GM21447 (cell line): ENCODE measurements around the gene KDM2B.
"Not testable (repeated sequence)": the region's sequence is repeated elsewhere in the genome, so short reads cannot be mapped to it uniquely, and the experiment has no call there.

Source experiments
- ATAC-seq: cut with Tn5 transposase; IDR thresholded peaks from one replicate; pipeline ENCODE4 v1.9.1; 2021; ENCODE audit not compliant: unreplicated experiment

The KDM2B gene

DNA sequence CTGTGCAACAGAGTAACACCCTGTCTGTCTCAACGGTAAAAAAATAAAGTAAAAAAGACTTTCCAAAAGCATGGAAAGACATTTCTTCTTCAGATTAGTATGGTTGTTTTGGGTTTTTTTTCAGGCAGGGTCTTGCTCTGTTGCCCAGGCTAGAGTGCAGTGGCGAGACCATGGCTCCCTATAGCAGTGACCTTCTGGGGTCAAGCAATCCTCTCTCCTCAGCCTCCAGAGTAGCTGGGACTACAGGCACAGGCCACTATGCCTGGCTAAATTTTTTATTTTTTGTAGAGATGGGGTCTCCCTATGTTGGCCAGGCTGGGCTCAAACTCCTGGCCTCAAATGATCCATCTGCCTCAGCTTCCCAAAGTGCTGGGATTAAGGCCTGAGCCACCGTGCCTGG is 72.8 kb downstream of the KDM2B start:
- no peak for ATAC-seq

- no peak for ATAC-seq
These were observed 73.6 kb downstream of the KDM2B start for GRCh38 chr12:121507245-121507644.

- no peak for ATAC-seq
These were observed 75.3 kb downstream of the KDM2B start for GRCh38 chr12:121505513-121505912.

DNA sequence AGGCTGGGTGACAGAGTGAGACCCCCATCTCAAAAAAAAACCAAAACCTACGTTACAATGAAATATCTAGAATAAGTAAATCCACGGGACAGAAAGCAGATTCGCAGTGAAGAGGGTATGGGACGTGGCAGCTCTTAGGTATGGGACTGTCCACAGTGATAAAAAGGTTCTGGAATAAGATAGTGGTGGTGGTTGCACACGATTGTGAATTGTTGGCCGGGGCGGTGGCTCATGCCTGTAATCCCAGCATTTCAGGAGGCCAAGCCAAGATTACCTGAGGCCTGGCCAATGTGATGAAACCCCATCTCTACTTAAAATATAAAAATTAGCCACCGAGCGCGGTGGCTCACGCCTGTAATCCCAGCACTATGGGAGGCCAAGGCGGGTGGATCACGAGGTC is 76.3 kb downstream of the KDM2B start:
- no peak for ATAC-seq

- ATAC-seq: no peak
These were observed 77.4 kb downstream of the KDM2B start for GRCh38 chr12:121503395-121503794.

GRCh38 chr12:121501946-121502345 is 78.9 kb downstream of the KDM2B start:
- no peak for ATAC-seq

- no peak for ATAC-seq
These were observed 80.7 kb downstream of the KDM2B start for GRCh38 chr12:121499929-121500793.

DNA sequence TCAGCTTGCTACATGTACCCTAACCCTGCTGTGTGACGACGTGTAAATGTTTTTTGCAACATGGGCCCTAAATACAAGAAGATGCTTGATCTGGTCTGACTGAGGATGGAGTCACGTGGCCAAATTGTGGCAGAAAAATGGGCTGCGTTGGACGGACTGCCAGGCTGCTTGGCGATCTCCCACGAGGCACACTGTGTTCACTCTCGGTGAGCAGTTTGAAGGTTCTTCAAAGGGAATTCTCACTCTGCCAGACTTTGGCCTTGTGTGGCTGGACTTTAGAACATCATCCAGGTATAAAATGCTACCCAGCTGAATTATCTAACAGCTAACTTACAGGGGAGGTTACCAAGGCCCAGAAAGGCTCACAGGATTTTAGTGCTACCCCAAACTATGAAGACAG is 85.1 kb downstream of the KDM2B start:
- ATAC-seq: no peak

DNA sequence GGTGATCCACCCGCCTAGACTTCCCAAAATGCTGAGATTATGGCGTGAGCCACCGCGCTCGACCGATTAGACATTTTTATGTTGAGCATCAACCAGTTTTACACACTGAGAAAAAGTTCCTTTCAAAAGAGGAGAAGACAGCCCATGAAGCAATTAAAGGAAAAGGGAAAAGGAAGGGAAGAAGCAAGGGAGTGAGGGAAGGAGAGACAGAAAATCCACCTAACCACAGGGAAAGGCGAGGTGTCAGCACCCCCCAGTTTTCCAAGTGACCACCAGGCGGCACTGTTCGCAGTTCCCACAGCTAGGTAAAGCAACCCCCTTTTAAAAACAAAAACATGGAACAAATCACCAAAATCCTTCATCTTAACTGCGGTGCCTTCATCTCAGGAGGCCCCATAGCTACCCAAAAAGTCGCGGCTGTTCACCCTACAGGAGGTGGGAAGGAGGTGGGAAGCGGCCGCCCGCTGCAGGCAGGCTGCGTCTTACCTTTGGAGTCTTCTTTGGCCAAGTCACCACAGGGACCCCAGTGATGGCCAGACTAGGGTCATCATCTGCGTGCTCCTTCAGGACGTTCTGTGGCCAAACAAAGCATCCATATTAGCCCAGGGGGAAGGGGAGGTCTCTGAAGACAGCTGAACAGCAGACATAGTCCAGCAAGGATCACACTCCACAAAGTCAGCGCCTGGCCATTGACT is 86.6 kb downstream of the KDM2B start:
- ATAC-seq: no peak

- no peak for ATAC-seq
These were observed 90.2 kb downstream of the KDM2B start for GRCh38 chr12:121490401-121491281.

- no peak for ATAC-seq
These were observed 90.9 kb downstream of the KDM2B start for GRCh38 chr12:121489874-121490273.

GRCh38 chr12:121484967-121485366 is 95.9 kb downstream of the KDM2B start:
- ATAC-seq: no peak

DNA sequence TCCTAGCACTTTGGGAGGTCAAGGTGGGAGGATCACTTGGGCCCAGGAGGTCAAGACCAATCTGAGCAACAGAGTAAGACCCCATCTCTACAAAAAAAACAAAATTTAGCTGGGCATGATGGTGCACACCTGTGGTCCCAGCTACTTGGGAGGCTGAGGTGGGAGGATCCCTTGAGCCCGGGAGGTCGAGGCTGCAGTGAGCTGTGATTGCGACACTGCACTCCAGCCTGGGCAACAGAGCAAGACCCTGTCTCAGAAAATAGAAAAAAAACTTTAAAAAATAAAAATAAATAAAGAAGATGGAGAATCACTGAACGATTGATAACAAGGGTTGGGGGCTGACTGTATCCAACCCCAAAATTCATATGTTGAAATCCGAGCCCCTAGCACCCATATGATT is 96.3 kb downstream of the KDM2B start:
- not testable (repeated sequence) for ATAC-seq

GRCh38 chr12:121483949-121484348 is 96.9 kb downstream of the KDM2B start:
- no peak for ATAC-seq

DNA sequence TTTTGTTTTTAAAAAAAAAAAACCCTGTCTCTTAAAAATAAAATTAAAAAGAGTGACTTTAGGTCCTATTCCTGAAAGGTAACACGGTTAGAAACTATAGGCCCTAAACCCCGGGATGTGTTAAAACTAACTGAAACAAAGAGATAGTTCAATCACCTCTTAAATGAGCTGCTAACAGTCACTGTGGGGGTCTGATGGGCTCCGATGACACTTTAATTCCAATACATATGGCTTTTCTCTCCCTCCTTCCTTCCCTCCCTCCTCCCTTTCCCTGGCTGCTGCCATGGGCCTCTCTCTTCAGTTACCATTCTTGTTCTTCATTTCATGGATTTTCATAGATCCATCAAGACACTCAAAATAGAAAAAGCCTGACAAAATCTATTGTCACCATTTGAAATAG is 104.3 kb downstream of the KDM2B start:
- ATAC-seq: no peak

- no peak for ATAC-seq
These were observed 105.5 kb downstream of the KDM2B start for GRCh38 chr12:121475279-121475678.

- ATAC-seq: no peak
These were observed 108.5 kb downstream of the KDM2B start for GRCh38 chr12:121472150-121472905.

- ATAC-seq: no peak
These were observed 110.1 kb downstream of the KDM2B start for GRCh38 chr12:121470751-121471150.

DNA sequence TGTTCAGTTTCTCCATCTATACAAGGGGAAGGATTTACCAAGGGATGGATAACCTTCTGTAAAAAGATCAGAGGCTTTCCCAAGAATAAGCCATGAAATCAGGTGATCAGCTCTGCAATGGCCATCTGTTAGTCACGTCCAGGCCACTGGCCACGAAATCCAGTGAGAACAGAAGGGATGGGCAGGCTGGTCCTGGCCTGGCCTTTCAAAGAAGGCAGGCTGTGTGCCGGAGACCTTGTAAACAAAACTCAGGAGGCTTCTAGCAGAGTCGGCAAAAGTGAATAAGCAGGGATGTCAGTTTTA is 112.4 kb downstream of the KDM2B start:
- no peak for ATAC-seq

GRCh38 chr12:121467638-121468498 is 113.0 kb downstream of the KDM2B start:
- peak; percentile 16 for ATAC-seq
